IPS-15b (cell line): ENCODE results near the gene MFSD6L.

Source experiments
- H3K27me3 ChIP-seq: one replicate; pipeline ENCODE4 v1.6.1; 2013; ENCODE audit warnings: low read length; ENCODE audit not compliant: control insufficient read depth, insufficient read depth
- H3K36me3 ChIP-seq: one replicate; pipeline ENCODE4 v1.6.1; 2013; ENCODE audit warnings: low read length; ENCODE audit not compliant: control insufficient read depth, insufficient read depth
- H3K4me1 ChIP-seq: one replicate; pipeline ENCODE4 v1.6.1; 2013; ENCODE audit warnings: mild to moderate bottlenecking, low read length; ENCODE audit not compliant: control insufficient read depth, insufficient read depth
- H3K4me3 ChIP-seq: one replicate; pipeline ENCODE4 v1.5.1; 2013; ENCODE audit warnings: low read depth, low read length
- H3K9ac ChIP-seq: one replicate; pipeline ENCODE4 v1.6.1; 2013; ENCODE audit warnings: low read depth, mild to moderate bottlenecking, low read length
- H3K9me3 ChIP-seq: one replicate; pipeline ENCODE4 v1.6.1; 2013; ENCODE audit warnings: mild to moderate bottlenecking, low read length; ENCODE audit not compliant: control insufficient read depth, insufficient read depth

The MFSD6L gene

DNA sequence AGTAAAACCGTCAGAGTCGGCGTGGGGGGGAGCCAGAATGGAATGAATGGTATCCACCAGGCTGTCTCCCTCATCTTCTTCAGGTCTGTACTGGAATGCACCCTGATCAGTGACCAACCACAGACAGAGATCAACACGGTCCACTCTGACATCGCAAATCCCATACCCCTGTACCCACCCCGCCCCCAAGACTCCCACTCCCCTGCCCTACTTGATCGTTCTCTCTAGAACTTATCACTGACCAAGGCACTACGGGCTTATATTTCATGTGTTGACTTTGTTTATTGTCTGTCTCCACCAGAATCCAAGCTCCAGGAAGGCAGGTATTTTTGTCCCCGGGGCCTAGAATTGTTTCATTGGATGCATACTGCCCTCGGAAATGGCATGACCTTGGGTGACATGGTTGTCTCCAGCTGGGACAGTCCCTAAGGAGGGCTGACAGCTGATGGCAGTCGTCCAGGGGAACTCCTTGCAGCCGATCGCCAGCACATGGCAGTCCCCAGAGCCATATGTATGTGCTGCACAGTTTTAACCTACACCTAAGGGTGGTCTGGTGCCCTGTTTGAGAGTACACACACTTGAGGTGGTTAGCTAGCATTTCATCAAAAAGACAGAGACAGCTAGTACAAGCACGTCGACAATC, 526 bp upstream of the MFSD6L start:
- Histone ChIP-seq H3K9me3 (no peaks in the 10 kb centered on the region), H3K4me3 (peak overlapping the region; percentile 35), H3K36me3 (no peaks in the 10 kb centered on the region), H3K27me3 (no peaks in the 10 kb centered on the region), H3K9ac (no peak overlapping the region), H3K4me1 (peaks cover 4% of the 10 kb centered on the region)

DNA sequence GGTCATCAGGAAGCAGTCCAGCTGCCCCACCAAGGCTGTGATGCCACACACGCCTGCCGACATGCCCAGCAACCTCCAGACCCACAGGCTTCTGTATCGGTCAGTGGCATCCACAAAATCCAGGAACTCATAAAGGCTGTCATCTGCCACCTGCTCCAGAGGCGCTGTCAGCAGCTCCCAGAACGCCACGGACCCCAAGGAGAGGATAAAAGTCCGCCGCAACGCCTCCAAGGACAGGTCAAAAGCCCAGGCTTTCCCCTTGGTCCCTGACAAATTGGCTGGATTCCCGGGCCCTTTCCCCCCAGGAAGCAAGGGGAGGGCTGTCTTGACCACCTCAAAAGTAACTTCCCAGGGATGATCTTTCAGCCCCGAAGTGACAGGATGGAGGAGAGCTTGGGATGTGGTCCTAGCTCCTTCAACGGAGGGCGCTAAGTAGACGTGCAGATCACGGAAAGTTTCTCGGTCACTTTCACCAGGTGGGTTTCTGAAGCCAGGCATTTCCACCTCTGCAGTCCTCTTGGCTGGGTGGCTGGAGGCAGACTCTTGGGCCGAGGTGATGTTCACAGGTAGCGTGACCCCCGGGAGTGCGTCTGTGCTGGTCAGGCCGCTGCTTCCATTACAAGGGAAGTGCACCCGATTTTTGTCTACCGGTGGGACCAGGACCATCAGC, 854 bp downstream of the MFSD6L start:
- peak overlapping the region; percentile 60 for H3K9ac ChIP-seq
- no peaks in the 10 kb centered on the region for H3K27me3 ChIP-seq
- peak overlapping the region; percentile 82 for H3K4me3 ChIP-seq
- H3K4me1 ChIP-seq, result peaks cover 4% of the 10 kb centered on the region
- no peaks in the 10 kb centered on the region for H3K36me3 ChIP-seq
- H3K9me3 ChIP-seq, result no peaks in the 10 kb centered on the region

DNA sequence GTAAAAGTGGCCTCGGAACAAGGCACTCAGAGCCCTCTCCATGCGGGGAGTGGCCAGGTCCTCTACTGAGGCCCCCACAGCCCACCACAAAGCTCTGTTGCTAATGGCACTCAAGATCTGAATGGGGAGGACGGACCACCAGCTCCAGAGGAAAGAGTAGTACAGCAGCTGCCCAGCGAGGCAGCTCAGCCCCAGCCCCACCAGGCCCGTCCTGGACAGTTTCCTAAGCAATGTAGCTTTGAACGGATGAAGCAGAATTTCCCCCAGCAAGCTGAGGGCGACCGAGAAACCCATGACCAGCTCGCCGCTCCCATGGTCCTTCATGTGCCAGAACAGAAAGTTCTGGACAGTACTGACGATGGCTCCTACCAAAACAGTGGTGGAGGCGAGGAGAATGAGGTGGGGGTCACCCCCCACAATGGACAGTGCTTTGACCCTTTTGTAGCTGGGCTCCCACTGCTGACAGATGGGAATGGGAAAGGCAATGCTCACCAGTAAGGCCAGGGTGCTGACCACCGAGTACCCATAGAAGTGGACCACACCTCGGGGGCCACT, 1.5 kb downstream of the MFSD6L start:
- Histone ChIP-seq H3K4me1 (peaks cover 4% of the 10 kb centered on the region), H3K36me3 (no peaks in the 10 kb centered on the region), H3K27me3 (no peaks in the 10 kb centered on the region), H3K9ac (no peak overlapping the region), H3K9me3 (no peaks in the 10 kb centered on the region), H3K4me3 (no peak overlapping the region)

DNA sequence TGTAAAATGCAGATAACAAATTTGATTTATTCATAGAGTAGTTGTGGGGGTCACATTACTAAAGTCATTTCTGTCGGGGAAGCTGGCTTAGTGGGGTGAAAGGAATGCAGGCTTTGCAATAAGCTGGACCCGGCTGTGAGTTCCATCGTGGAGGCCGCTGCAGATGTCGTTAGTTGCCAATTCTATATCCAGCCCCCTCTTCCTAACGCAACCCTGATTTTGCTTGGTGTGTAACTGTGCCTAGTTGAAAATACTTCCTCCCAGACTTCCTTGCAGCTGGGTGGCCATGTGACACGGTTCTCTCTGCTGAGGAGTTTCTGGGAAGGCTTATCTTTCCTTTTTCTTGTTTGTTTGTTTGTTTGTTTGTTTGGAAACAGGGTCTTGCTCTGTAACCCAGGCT, 4.5 kb downstream of the MFSD6L start:
- no peaks in the 10 kb centered on the region for H3K36me3 ChIP-seq
- no peaks in the 10 kb centered on the region for H3K27me3 ChIP-seq
- H3K4me3 ChIP-seq, result no peak overlapping the region
- peaks cover 4% of the 10 kb centered on the region for H3K9me3 ChIP-seq
- H3K9ac ChIP-seq, result no peak overlapping the region
- peaks cover 6% of the 10 kb centered on the region for H3K4me1 ChIP-seq

DNA sequence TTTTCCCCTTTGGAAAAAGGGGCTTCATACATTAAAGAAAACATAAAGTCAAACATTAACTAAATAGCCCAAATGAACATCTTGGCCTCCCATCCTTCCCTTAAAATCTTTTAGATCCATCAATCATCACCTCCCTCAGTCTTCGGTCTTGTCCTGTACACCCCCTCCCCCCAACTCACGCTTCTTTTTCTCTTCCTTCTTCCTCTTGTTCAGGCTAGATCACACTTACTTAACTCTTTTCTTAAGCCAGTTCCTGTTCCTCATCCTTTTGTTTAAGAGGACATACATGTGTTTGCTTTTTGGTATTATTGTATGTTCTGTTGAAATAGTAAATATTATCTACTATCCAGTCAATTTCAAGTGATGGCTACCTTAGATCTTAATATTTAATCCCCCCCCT, 5.5 kb downstream of the MFSD6L start:
- H3K9ac ChIP-seq, result no peak overlapping the region
- no peak overlapping the region for H3K4me3 ChIP-seq
- no peaks in the 10 kb centered on the region for H3K27me3 ChIP-seq
- no peaks in the 10 kb centered on the region for H3K36me3 ChIP-seq
- H3K9me3 ChIP-seq, result peaks cover 4% of the 10 kb centered on the region
- peaks cover 5% of the 10 kb centered on the region for H3K4me1 ChIP-seq

DNA sequence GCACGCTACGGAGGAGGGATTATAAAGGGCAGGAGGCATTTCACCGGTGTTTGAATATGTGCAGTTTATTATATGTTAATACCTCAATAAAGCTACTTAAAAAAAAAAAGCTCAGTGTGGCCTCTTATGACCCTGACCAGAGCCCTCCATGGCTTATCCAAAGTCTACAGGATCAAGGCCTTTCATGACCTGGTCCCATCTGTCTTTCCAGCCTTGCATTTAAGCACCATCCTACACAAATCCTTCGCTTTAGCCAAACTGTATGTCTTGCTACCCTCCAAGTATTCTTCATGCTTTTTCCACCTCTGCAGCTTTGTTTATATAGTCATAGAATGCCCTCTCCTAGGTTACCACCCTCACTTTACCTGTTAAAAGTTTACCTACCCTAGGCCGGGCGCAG, 6.5 kb downstream of the MFSD6L start:
- H3K4me3 ChIP-seq, result no peak overlapping the region
- H3K36me3 ChIP-seq, result no peaks in the 10 kb centered on the region
- H3K9ac ChIP-seq, result no peak overlapping the region
- no peaks in the 10 kb centered on the region for H3K27me3 ChIP-seq
- H3K4me1 ChIP-seq, result peaks cover 5% of the 10 kb centered on the region
- H3K9me3 ChIP-seq, result peaks cover 4% of the 10 kb centered on the region

DNA sequence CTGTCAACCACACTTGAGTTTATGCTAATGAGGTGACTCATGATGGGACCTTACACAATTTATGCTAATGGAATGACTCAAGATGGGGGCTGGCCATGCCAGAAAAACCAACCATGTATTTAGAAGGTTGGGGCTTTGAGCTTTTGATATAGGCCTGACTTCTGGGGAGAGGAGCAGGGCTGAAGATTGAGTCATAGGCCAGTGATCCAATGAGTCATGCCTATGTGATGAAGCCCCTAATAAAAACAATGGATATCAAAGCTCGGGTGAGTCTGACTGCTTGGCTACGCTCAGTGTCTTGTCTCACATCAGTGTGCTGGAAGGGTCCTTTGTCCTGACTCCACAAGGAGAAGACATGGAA, 7.3 kb downstream of the MFSD6L start:
- H3K9ac ChIP-seq, result no peak overlapping the region
- H3K36me3 ChIP-seq, result no peaks in the 10 kb centered on the region
- H3K27me3 ChIP-seq, result no peaks in the 10 kb centered on the region
- no peak overlapping the region for H3K4me3 ChIP-seq
- H3K9me3 ChIP-seq, result peaks cover 4% of the 10 kb centered on the region
- H3K4me1 ChIP-seq, result peaks cover 5% of the 10 kb centered on the region

DNA sequence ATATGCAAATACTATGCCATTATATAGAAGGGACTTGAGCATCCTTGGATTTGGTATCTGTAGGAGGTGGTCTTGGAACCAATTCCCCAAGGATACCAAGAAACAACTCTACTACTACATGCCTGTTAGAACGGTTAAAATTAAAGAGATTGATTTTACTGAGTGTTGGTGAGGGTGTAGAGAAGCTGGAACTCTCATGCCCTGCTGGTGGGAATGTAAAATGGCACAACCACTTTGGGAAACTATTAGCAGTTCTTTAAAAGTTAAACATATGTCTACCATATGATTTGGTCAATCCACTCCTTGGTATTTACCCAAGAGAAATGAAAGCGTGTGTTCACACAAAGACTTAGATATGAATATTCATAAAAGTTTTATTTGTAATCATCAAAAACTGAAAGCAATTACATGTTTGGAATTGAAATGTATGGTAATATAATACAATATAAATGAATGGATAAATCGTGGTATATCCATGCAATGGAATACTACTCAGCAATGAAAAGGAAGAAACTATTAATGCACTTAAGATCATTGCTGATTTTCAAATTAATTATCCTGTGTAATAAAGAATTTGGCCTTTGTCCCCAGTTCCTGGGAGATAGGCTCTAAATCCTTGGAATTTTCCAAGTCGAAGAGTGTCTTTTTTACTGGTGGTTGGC, 7.8 kb downstream of the MFSD6L start:
- H3K4me1 ChIP-seq, result peaks cover 5% of the 10 kb centered on the region
- no peaks in the 10 kb centered on the region for H3K36me3 ChIP-seq
- H3K9me3 ChIP-seq, result peaks cover 4% of the 10 kb centered on the region
- no peak overlapping the region for H3K9ac ChIP-seq
- H3K27me3 ChIP-seq, result no peaks in the 10 kb centered on the region
- H3K4me3 ChIP-seq, result no peak overlapping the region

DNA sequence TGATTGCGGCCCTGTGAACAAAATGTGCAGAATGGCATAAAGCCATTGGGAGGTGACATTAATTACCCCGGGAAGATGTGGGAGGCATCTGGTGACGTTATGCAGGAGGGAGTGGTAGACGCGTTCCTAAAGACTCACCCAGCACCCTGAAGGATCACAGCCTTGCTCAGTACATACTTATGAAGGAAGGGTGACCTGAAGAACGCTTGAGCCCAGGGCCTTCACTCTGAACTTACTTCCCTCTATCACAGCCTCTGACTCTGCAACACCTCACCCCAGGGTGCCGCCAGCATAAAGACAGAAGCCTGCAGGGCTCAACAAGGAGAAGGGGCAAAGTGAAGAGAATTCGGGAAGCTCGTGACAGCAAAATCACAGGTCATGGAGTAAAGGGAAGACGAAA, 9.4 kb downstream of the MFSD6L start:
- Histone ChIP-seq H3K27me3 (no peaks in the 10 kb centered on the region), H3K9me3 (peaks cover 4% of the 10 kb centered on the region), H3K36me3 (no peaks in the 10 kb centered on the region), H3K9ac (peak overlapping the region; percentile 9), H3K4me1 (peaks cover 5% of the 10 kb centered on the region), H3K4me3 (no peak overlapping the region)

DNA sequence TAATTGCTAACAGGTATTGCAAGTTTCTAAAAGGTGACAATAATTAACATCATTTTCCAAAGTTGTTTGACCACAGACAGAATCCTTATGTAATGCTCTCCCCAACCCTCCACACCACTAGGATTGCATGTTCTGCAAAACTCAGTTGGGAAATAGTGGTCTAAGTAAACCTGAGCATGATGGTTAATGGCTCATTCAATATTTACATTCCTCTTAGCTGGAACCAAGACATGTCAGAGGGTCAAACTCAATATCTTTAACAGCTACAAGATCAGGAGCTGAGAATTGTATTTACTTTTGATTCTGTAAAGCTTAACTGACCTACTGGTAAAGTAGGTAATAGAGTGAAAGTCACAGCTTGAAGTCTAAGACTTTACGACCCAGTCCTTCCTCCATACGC, 10.2 kb downstream of the MFSD6L start:
- Histone ChIP-seq H3K36me3 (no peaks in the 10 kb centered on the region), H3K27me3 (no peaks in the 10 kb centered on the region), H3K9me3 (peaks cover 4% of the 10 kb centered on the region), H3K4me3 (no peak overlapping the region), H3K9ac (no peak overlapping the region), H3K4me1 (peaks cover 5% of the 10 kb centered on the region)

DNA sequence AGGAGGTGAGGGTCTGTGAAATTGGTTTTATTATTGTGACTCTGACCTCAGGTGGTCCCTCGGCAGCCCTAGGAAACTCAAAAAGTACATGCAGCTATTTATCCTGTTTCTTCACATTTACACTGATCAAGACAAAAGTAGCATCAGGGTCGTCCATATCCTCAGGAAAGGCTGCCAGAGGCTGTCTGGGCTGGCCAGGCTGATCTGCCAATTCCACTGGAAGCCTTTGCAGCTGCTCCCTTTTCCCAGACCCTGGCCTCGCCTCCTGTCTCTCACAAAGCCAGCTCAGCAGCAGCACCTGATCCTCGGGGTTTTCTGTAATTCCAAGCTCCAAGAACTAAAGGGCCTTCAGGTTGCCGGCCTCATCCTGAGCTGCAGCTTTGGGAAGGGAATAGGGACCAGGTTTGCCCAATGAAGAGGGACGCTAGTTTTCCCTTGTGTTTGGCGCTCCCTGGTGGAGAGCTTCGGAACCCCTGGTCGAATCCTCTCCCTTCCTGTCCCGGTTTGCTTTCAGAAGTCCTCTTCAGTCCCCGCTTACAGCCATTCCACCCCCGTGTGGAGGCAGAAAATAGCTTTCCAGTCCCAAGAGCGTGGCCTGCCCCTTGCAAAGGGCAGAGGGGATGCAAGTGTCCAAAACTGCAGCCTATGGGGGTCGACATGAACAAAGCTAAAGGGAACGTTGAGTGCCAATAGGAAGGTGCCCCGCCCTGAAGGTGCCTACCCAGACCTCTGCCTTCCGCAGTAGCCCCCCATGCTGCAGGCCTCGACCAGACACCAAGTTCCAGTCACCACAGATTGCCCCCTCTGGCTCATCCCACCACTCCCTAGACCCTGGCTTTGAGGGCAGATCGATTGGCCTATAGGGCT, 13.4 kb downstream of the MFSD6L start:
- Histone ChIP-seq H3K36me3 (no peaks in the 10 kb centered on the region), H3K4me3 (no peak overlapping the region), H3K9ac (peak overlapping the region; percentile 10), H3K4me1 (peaks cover 5% of the 10 kb centered on the region), H3K27me3 (no peaks in the 10 kb centered on the region), H3K9me3 (no peaks in the 10 kb centered on the region)
